ENCODE measurements around the gene MRGPRX3. TPM values are rescaled to one million over a fixed set of nuclear protein-coding genes. Genes with fewer than 3 reads are reported as not detected.

The MRGPRX3 gene
- total and polyA plus RNA-seq, 4 donors, result not detected

GRCh38 chr11:18140145-18140544, 7.8 kb downstream of the MRGPRX3 start:
- Histone ChIP-seq H3K27ac (ENCODE audit: low read depth in 1 of 2, low read length in 2 of 2) (no peak overlapping the region), H3K4me1 (ENCODE audit: control insufficient read depth in 1 of 2, insufficient read depth in 2 of 2, low read length in 2 of 2) (no peaks in the 10 kb centered on the region), H3K9me3 (ENCODE audit: control insufficient read depth, low read length) (peaks cover 4% of the 10 kb centered on the region), H3K27me3 (ENCODE audit: control insufficient read depth in 1 of 2, insufficient read depth in 2 of 2, low read length in 1 of 2) (no peaks in the 10 kb centered on the region), H3K4me3 (ENCODE audit: low read length in 2 of 2) (no peak overlapping the region), H3K36me3 (ENCODE audit: control insufficient read depth in 1 of 2, insufficient read depth in 2 of 2, low read length in 1 of 2) (no peaks in the 10 kb centered on the region)
- DNase-seq, result no peak
- intact Hi-C loops (cut with DNase I), result no loop called here
- ATAC-seq (ENCODE audit: low FRiP score), result no peak
- WGBS, 2 donors, result 89 to 92% methylated on average over 2 of the region's 2 CpGs

GRCh38 chr11:18144243-18144642, 11.9 kb downstream of the MRGPRX3 start:
- DNase-seq, result no peak
- H3K27me3 ChIP-seq (ENCODE audit: control insufficient read depth in 1 of 2, insufficient read depth in 2 of 2, low read length in 1 of 2), result no peaks in the 10 kb centered on the region
- ATAC-seq (ENCODE audit: low FRiP score), result no peak
- intact Hi-C loops (cut with DNase I), result no loop called here
- 72 to 74% methylated on average over 5 of the region's 5 CpGs for WGBS, 2 donors
- no peaks in the 10 kb centered on the region for H3K9me3 ChIP-seq (ENCODE audit: control insufficient read depth, low read length)
- no peak overlapping the region for H3K27ac ChIP-seq (ENCODE audit: low read depth in 1 of 2, low read length in 2 of 2)
- H3K36me3 ChIP-seq (ENCODE audit: control insufficient read depth in 1 of 2, insufficient read depth in 2 of 2, low read length in 1 of 2), result no peaks in the 10 kb centered on the region
- no peaks in the 10 kb centered on the region for H3K4me1 ChIP-seq (ENCODE audit: control insufficient read depth in 1 of 2, insufficient read depth in 2 of 2, low read length in 2 of 2)
- H3K4me3 ChIP-seq (ENCODE audit: low read length in 2 of 2), result no peak overlapping the region

GRCh38 chr11:18145025-18145424, 12.7 kb downstream of the MRGPRX3 start:
- Histone ChIP-seq H3K27ac (ENCODE audit: low read depth in 1 of 2, low read length in 2 of 2) (no peak overlapping the region), H3K9me3 (ENCODE audit: control insufficient read depth, low read length) (no peaks in the 10 kb centered on the region), H3K27me3 (ENCODE audit: control insufficient read depth in 1 of 2, insufficient read depth in 2 of 2, low read length in 1 of 2) (no peaks in the 10 kb centered on the region), H3K36me3 (ENCODE audit: control insufficient read depth in 1 of 2, insufficient read depth in 2 of 2, low read length in 1 of 2) (no peaks in the 10 kb centered on the region), H3K4me1 (ENCODE audit: control insufficient read depth in 1 of 2, insufficient read depth in 2 of 2, low read length in 2 of 2) (no peaks in the 10 kb centered on the region), H3K4me3 (ENCODE audit: low read length in 2 of 2) (no peak overlapping the region)
- 49 to 57% methylated on average over 2 of the region's 2 CpGs for WGBS, 2 donors
- intact Hi-C loops (cut with DNase I), result no loop called here
- ATAC-seq (ENCODE audit: low FRiP score), result no peak
- DNase-seq, result no peak

- H3K4me3 ChIP-seq (ENCODE audit: low read length in 2 of 2), result no peak overlapping the region
- intact Hi-C loops (cut with DNase I), result no loop called here
- no peaks in the 10 kb centered on the region for H3K27me3 ChIP-seq (ENCODE audit: control insufficient read depth in 1 of 2, insufficient read depth in 2 of 2, low read length in 1 of 2)
- H3K9me3 ChIP-seq (ENCODE audit: control insufficient read depth, low read length), result no peaks in the 10 kb centered on the region
- DNase-seq (no peak), ATAC-seq (ENCODE audit: low FRiP score) (no peak)
- no peaks in the 10 kb centered on the region for H3K36me3 ChIP-seq (ENCODE audit: control insufficient read depth in 1 of 2, insufficient read depth in 2 of 2, low read length in 1 of 2)
- no peak overlapping the region for H3K27ac ChIP-seq (ENCODE audit: low read depth in 1 of 2, low read length in 2 of 2)
- no peaks in the 10 kb centered on the region for H3K4me1 ChIP-seq (ENCODE audit: control insufficient read depth in 1 of 2, insufficient read depth in 2 of 2, low read length in 2 of 2)
- 55 to 56% methylated on average over 3 of the region's 3 CpGs for WGBS, 2 donors
Observed at GRCh38 chr11:18145837-18146236, 13.5 kb downstream of the MRGPRX3 start.

GRCh38 chr11:18151581-18151980, 19.2 kb downstream of the MRGPRX3 start:
- Histone ChIP-seq H3K27ac (ENCODE audit: low read depth in 1 of 2, low read length in 2 of 2) (no peak overlapping the region), H3K4me1 (ENCODE audit: control insufficient read depth in 1 of 2, insufficient read depth in 2 of 2, low read length in 2 of 2) (no peaks in the 10 kb centered on the region), H3K27me3 (ENCODE audit: control insufficient read depth in 1 of 2, insufficient read depth in 2 of 2, low read length in 1 of 2) (peaks cover 0 to 2% of the 10 kb centered on the region in 2 donors), H3K4me3 (ENCODE audit: low read length in 2 of 2) (no peak overlapping the region), H3K9me3 (ENCODE audit: control insufficient read depth, low read length) (no peaks in the 10 kb centered on the region), H3K36me3 (ENCODE audit: control insufficient read depth in 1 of 2, insufficient read depth in 2 of 2, low read length in 1 of 2) (no peaks in the 10 kb centered on the region)
- no peak for DNase-seq
- no peak for ATAC-seq (ENCODE audit: low FRiP score)
- intact Hi-C loops (cut with DNase I), result no loop called here
- WGBS, 2 donors, result 84 to 94% methylated on average over 3 of the region's 3 CpGs

GRCh38 chr11:18168372-18168771, 36.0 kb downstream of the MRGPRX3 start:
- Histone ChIP-seq H3K36me3 (ENCODE audit: control insufficient read depth in 1 of 2, insufficient read depth in 2 of 2, low read length in 1 of 2) (no peaks in the 10 kb centered on the region), H3K27me3 (ENCODE audit: control insufficient read depth in 1 of 2, insufficient read depth in 2 of 2, low read length in 1 of 2) (no peaks in the 10 kb centered on the region), H3K27ac (ENCODE audit: low read depth in 1 of 2, low read length in 2 of 2) (no peak overlapping the region), H3K9me3 (ENCODE audit: control insufficient read depth, low read length) (no peaks in the 10 kb centered on the region), H3K4me1 (ENCODE audit: control insufficient read depth in 1 of 2, insufficient read depth in 2 of 2, low read length in 2 of 2) (no peaks in the 10 kb centered on the region), H3K4me3 (ENCODE audit: low read length in 2 of 2) (no peak overlapping the region)
- ATAC-seq (ENCODE audit: low FRiP score), result no peak
- WGBS, 2 donors, result 62 to 67% methylated on average over 1 of the region's 1 CpG
- no peak for DNase-seq
- intact Hi-C loops (cut with DNase I), result no loop called here

GRCh38 chr11:18171377-18172000, 39.1 kb downstream of the MRGPRX3 start:
- DNase-seq (peak in 1 of 2 donors; percentile 41), ATAC-seq (ENCODE audit: low FRiP score) (no peak)
- Histone ChIP-seq H3K36me3 (ENCODE audit: control insufficient read depth in 1 of 2, insufficient read depth in 2 of 2, low read length in 1 of 2) (no peaks in the 10 kb centered on the region), H3K27me3 (ENCODE audit: control insufficient read depth in 1 of 2, insufficient read depth in 2 of 2, low read length in 1 of 2) (peaks cover 0 to 2% of the 10 kb centered on the region in 2 donors), H3K4me3 (ENCODE audit: low read length in 2 of 2) (no peak overlapping the region), H3K9me3 (ENCODE audit: control insufficient read depth, low read length) (no peaks in the 10 kb centered on the region), H3K4me1 (ENCODE audit: control insufficient read depth in 1 of 2, insufficient read depth in 2 of 2, low read length in 2 of 2) (no peaks in the 10 kb centered on the region), H3K27ac (ENCODE audit: low read depth in 1 of 2, low read length in 2 of 2) (no peak overlapping the region)
- intact Hi-C loops (cut with DNase I), result no loop called here
- 59 to 61% methylated on average over 4 of the region's 4 CpGs for WGBS, 2 donors

GRCh38 chr11:18172666-18173065, 40.3 kb downstream of the MRGPRX3 start, which contains the start of gene MRGPRX4:
Gene MRGPRX4, plus strand, starts transcription at chr11:18172837. Its CDS starts 420 bp downstream, at chr11:18173257.
- no peak for ATAC-seq (ENCODE audit: low FRiP score)
- H3K27me3 ChIP-seq (ENCODE audit: control insufficient read depth in 1 of 2, insufficient read depth in 2 of 2, low read length in 1 of 2), result peaks cover 0 to 2% of the 10 kb centered on the region in 2 donors
- DNase-seq, result no peak
- no peaks in the 10 kb centered on the region for H3K36me3 ChIP-seq (ENCODE audit: control insufficient read depth in 1 of 2, insufficient read depth in 2 of 2, low read length in 1 of 2)
- intact Hi-C loops (cut with DNase I), result no loop called here
- H3K4me3 ChIP-seq (ENCODE audit: low read length in 2 of 2), result no peak within 1 kb of the TSS
- H3K27ac ChIP-seq (ENCODE audit: low read depth in 1 of 2, low read length in 2 of 2), result no peak within 1 kb of the TSS
- no peaks in the 10 kb centered on the region for H3K4me1 ChIP-seq (ENCODE audit: control insufficient read depth in 1 of 2, insufficient read depth in 2 of 2, low read length in 2 of 2)
- 76 to 77% methylated on average over 3 of the region's 3 CpGs for WGBS, 2 donors
- H3K9me3 ChIP-seq (ENCODE audit: control insufficient read depth, low read length), result no peaks in the 10 kb centered on the region

- 90 to 92% methylated on average over 28 of the region's 28 CpGs for WGBS, 2 donors
- peaks cover 0 to 4% of the 10 kb centered on the region in 2 donors for H3K27me3 ChIP-seq (ENCODE audit: control insufficient read depth in 1 of 2, insufficient read depth in 2 of 2, low read length in 1 of 2)
- DNase-seq, result no peak
- no peak overlapping the region for H3K4me3 ChIP-seq (ENCODE audit: low read length in 2 of 2)
- H3K36me3 ChIP-seq (ENCODE audit: control insufficient read depth in 1 of 2, insufficient read depth in 2 of 2, low read length in 1 of 2), result no peaks in the 10 kb centered on the region
- peaks cover 2% of the 10 kb centered on the region for H3K9me3 ChIP-seq (ENCODE audit: control insufficient read depth, low read length)
- H3K27ac ChIP-seq (ENCODE audit: low read depth in 1 of 2, low read length in 2 of 2), result no peak overlapping the region
- H3K4me1 ChIP-seq (ENCODE audit: control insufficient read depth in 1 of 2, insufficient read depth in 2 of 2, low read length in 2 of 2), result no peaks in the 10 kb centered on the region
- ATAC-seq (ENCODE audit: low FRiP score), result no peak
- intact Hi-C loops (cut with DNase I), result no loop called here
Observed at GRCh38 chr11:18173225-18173866, 41.0 kb downstream of the MRGPRX3 start.
